ENCODE measurements around the gene FOXM1. TPM values are rescaled to one million over a fixed set of nuclear protein-coding genes. Genes with fewer than 3 reads are reported as not detected.

FOXM1 gene
- total RNA-seq (2014; rRNA removed; shearing (Covaris generic); ENCODE audit: low replicate concordance) = 18.1 and 30.1 TPM in 2 replicates

GRCh38 chr12:2877047-2877952, at the start of gene FOXM1, which contains the start of gene RHNO1:
TSS of gene FOXM1 (minus strand) at chr12:2877174. CDS start at chr12:2874478, 2,696 bp downstream.
TSS of gene RHNO1 (plus strand) at chr12:2877223. CDS start at chr12:2885367, 8,144 bp downstream.
- peak; percentile 77 for DNase-seq (ENCODE audit: low read depth)
- in situ Hi-C loops (cut with HindIII; ENCODE audit: low pct_unique_long_range_greater_than_20kb, low sequenced_read_pairs) = no loop called here

GRCh38 chr12:2925322-2925995, 48.5 kb upstream of the FOXM1 start:
- no peak for DNase-seq (ENCODE audit: low read depth)
- in situ Hi-C loops (cut with HindIII; ENCODE audit: low pct_unique_long_range_greater_than_20kb, low sequenced_read_pairs) = no loop called here

GRCh38 chr12:2924019-2924418, 47.0 kb upstream of the FOXM1 start:
- DNase-seq (ENCODE audit: low read depth) = no peak
- in situ Hi-C loops (cut with HindIII; ENCODE audit: low pct_unique_long_range_greater_than_20kb, low sequenced_read_pairs) = no loop called here

- in situ Hi-C loops (cut with HindIII; ENCODE audit: low pct_unique_long_range_greater_than_20kb, low sequenced_read_pairs) = no loop called here
- DNase-seq (ENCODE audit: low read depth) = no peak
These were observed 46.1 kb upstream of the FOXM1 start for GRCh38 chr12:2923057-2923456.

GRCh38 chr12:2922329-2922728, 45.4 kb upstream of the FOXM1 start:
- in situ Hi-C loops (cut with HindIII; ENCODE audit: low pct_unique_long_range_greater_than_20kb, low sequenced_read_pairs) = no loop called here

GRCh38 chr12:2919249-2919648, 42.3 kb upstream of the FOXM1 start:
- DNase-seq (ENCODE audit: low read depth) = no peak
- in situ Hi-C loops (cut with HindIII; ENCODE audit: low pct_unique_long_range_greater_than_20kb, low sequenced_read_pairs) = no loop called here

More at GRCh38 chr12:2922329-2922728, 45.4 kb upstream of the FOXM1 start:
- no peak for DNase-seq (ENCODE audit: low read depth)

- in situ Hi-C loops (cut with HindIII; ENCODE audit: low pct_unique_long_range_greater_than_20kb, low sequenced_read_pairs) = no loop called here
These were observed 35.2 kb upstream of the FOXM1 start for GRCh38 chr12:2912216-2912575.

GRCh38 chr12:2904260-2904659, 27.3 kb upstream of the FOXM1 start:
- in situ Hi-C loops (cut with HindIII; ENCODE audit: low pct_unique_long_range_greater_than_20kb, low sequenced_read_pairs) = no loop called here
- DNase-seq (ENCODE audit: low read depth) = peak; percentile 86

More at GRCh38 chr12:2912216-2912575, 35.2 kb upstream of the FOXM1 start:
- no peak for DNase-seq (ENCODE audit: low read depth)

GRCh38 chr12:2902272-2902880, 25.4 kb upstream of the FOXM1 start:
- no peak for DNase-seq (ENCODE audit: low read depth)
- in situ Hi-C loops (cut with HindIII; ENCODE audit: low pct_unique_long_range_greater_than_20kb, low sequenced_read_pairs) = no loop called here

- in situ Hi-C loops (cut with HindIII; ENCODE audit: low pct_unique_long_range_greater_than_20kb, low sequenced_read_pairs) = no loop called here
These were observed 23.7 kb upstream of the FOXM1 start for GRCh38 chr12:2900642-2901041.

GRCh38 chr12:2897418-2897817, 20.4 kb upstream of the FOXM1 start:
- in situ Hi-C loops (cut with HindIII; ENCODE audit: low pct_unique_long_range_greater_than_20kb, low sequenced_read_pairs) = no loop called here

More at GRCh38 chr12:2900642-2901041, 23.7 kb upstream of the FOXM1 start:
- no peak for DNase-seq (ENCODE audit: low read depth)

GRCh38 chr12:2895511-2895910, 18.5 kb upstream of the FOXM1 start:
- in situ Hi-C loops (cut with HindIII; ENCODE audit: low pct_unique_long_range_greater_than_20kb, low sequenced_read_pairs) = no loop called here
- no peak for DNase-seq (ENCODE audit: low read depth)

More at GRCh38 chr12:2897418-2897817, 20.4 kb upstream of the FOXM1 start:
- DNase-seq (ENCODE audit: low read depth) = no peak

GRCh38 chr12:2895051-2895451, 18.1 kb upstream of the FOXM1 start:
- in situ Hi-C loops (cut with HindIII; ENCODE audit: low pct_unique_long_range_greater_than_20kb, low sequenced_read_pairs) = no loop called here
- no peak for DNase-seq (ENCODE audit: low read depth)

GRCh38 chr12:2893007-2893406, 16.0 kb upstream of the FOXM1 start:
- DNase-seq (ENCODE audit: low read depth) = peak; percentile 39
- in situ Hi-C loops (cut with HindIII; ENCODE audit: low pct_unique_long_range_greater_than_20kb, low sequenced_read_pairs) = no loop called here

- in situ Hi-C loops (cut with HindIII; ENCODE audit: low pct_unique_long_range_greater_than_20kb, low sequenced_read_pairs) = no loop called here
- no peak for DNase-seq (ENCODE audit: low read depth)
These were observed 15.3 kb upstream of the FOXM1 start for GRCh38 chr12:2892246-2892645.

GRCh38 chr12:2891240-2892053, 14.5 kb upstream of the FOXM1 start:
- peak; percentile 58 for DNase-seq (ENCODE audit: low read depth)
- in situ Hi-C loops (cut with HindIII; ENCODE audit: low pct_unique_long_range_greater_than_20kb, low sequenced_read_pairs) = no loop called here

- in situ Hi-C loops (cut with HindIII; ENCODE audit: low pct_unique_long_range_greater_than_20kb, low sequenced_read_pairs) = no loop called here
- DNase-seq (ENCODE audit: low read depth) = peak; percentile 96
These were observed 13.6 kb upstream of the FOXM1 start, which contains the start of gene TULP3 for GRCh38 chr12:2890388-2891239. TSS of gene TULP3 (plus strand) at chr12:2890891. CDS start at chr12:2890948, 57 bp downstream.
